K562 (cell line): ENCODE data around the gene SLCO1A2. TPM values are rescaled to one million over a fixed set of nuclear protein-coding genes. Genes with fewer than 3 reads are reported as not detected.

Source experiments
- ATAC-seq: fragments of 200-7000 bp; cut with Tn5 transposase; 3 replicates; pipeline ENCODE4 v1.9.1; 2020; ENCODE audit warnings: moderate library complexity
- BruUV-seq: library from RNA; stranded (reverse); fragments of 400-500 nt; replicated peaks from 2 replicates; lab custom pipeline; 2021; lab: Mats Ljungman, UMichigan
- CTCF ChIA-PET: fragments of 300-600 bp; formaldehyde crosslinking; extraction: SDS; loops from one replicate; lab custom pipeline; 2021; ENCODE audit warnings: low intra/inter-chr PET ratio; lab: Yijun Ruan, JAX
- POLR2A ChIA-PET: fragments of 300-600, 350-650 bp; sonication (Branson Sonifier 250); formaldehyde crosslinking; extraction: SDS; loops from one replicate; lab custom pipeline; 2021; ENCODE audit warnings: antibody characterized with exemption, inconsistent platforms; lab: Yijun Ruan, JAX
- DNase-seq, 4 experiments: peaks; one replicate each; pipeline versions ENCODE4 v3.0.0 to v3.0.0-alpha.2; 2011 to 2018; ENCODE audit warnings: low spot score in 3 of 4, mixed read lengths in 3 of 4; ENCODE audit errors: extremely low read depth in 1 of 4
- FAIRE-seq: peaks from 2 replicates; lab custom pipeline; 2011; peaks lifted over from hg19 to GRCh38; lab: Jason Lieb, UNC
- H2AFZ ChIP-seq: 2 replicates; pipeline ENCODE4 v1.6.0; 2011; ENCODE audit warnings: low read depth, low read length, control low read depth, inconsistent platforms
- H3K27ac ChIP-seq: fragments of 200-600 bp; 3 replicates; pipeline ENCODE4 v1.8.0; 2011; ENCODE audit warnings: low read depth, mild to moderate bottlenecking, control low read depth, inconsistent platforms, low read length, moderate library complexity, mixed read lengths; ENCODE audit errors: extremely low read depth
- H3K27me3 ChIP-seq, 2 experiments: fragments of 300-600 bp in 1 of 2; 2 replicates in 1 of 2; 3 replicates in 1 of 2; pipeline versions ENCODE4 v1.6.0 to v1.8.0; 2011; ENCODE audit warnings: inconsistent platforms in 2 of 2, low read length in 2 of 2, mild to moderate bottlenecking in 1 of 2, mixed read lengths in 1 of 2, moderate library complexity in 1 of 2; ENCODE audit not compliant: control insufficient read depth in 2 of 2, insufficient read depth in 2 of 2
- H3K36me3 ChIP-seq: fragments of 300-600 bp; 3 replicates; pipeline ENCODE4 v1.8.0; 2011; ENCODE audit warnings: mild to moderate bottlenecking, low read length, inconsistent platforms; ENCODE audit not compliant: control insufficient read depth, insufficient read depth
- H3K4me1 ChIP-seq, 2 experiments: fragments of 200-600 bp in 1 of 2; replicated peaks in 1 of 2; 2 replicates in 1 of 2; 3 replicates in 1 of 2; pipeline versions ENCODE4 v1.5.1 to v1.8.0; 2011; ENCODE audit warnings: inconsistent platforms in 2 of 2, low read length in 2 of 2, mild to moderate bottlenecking in 1 of 2, mixed read lengths in 1 of 2, moderate library complexity in 1 of 2; ENCODE audit not compliant: control insufficient read depth in 2 of 2, insufficient read depth in 2 of 2
- H3K4me2 ChIP-seq: 2 replicates; pipeline ENCODE4 v1.6.1; 2011; ENCODE audit warnings: low read length, control low read depth, inconsistent platforms, mixed read lengths; ENCODE audit not compliant: insufficient read depth
- H3K4me3 ChIP-seq: fragments of 200-600 bp; sonication (generic), shearing (Covaris generic); 2 replicates; pipeline ENCODE4 v1.5.1; 2016; ENCODE audit warnings: control low read depth, inconsistent platforms
- H3K79me2 ChIP-seq: fragments of 200-600 bp; 3 replicates; pipeline ENCODE4 v1.8.0; 2011; ENCODE audit warnings: low read length, inconsistent platforms; ENCODE audit not compliant: control insufficient read depth, insufficient read depth
- H3K9ac ChIP-seq, 2 experiments: 2 replicates each; pipeline versions ENCODE4 v1.6.0 to v1.6.1; 2011; ENCODE audit warnings: low read depth in 2 of 2, low read length in 2 of 2, control low read depth in 1 of 2, inconsistent platforms in 1 of 2, mild to moderate bottlenecking in 1 of 2, mixed read lengths in 1 of 2; ENCODE audit not compliant: insufficient read depth in 1 of 2
- H3K9me1 ChIP-seq: one replicate; pipeline ENCODE4 v1.6.0; 2011; ENCODE audit warnings: inconsistent platforms, mild to moderate bottlenecking, low read length, moderate library complexity; ENCODE audit not compliant: control insufficient read depth, insufficient read depth
- H3K9me3 ChIP-seq: replicated peaks from 2 replicates; pipeline ENCODE4 v1.5.1; 2011; ENCODE audit warnings: low read depth, low read length, inconsistent platforms; ENCODE audit not compliant: control insufficient read depth, insufficient read depth
- H4K20me1 ChIP-seq: replicated peaks from 2 replicates; pipeline ENCODE4 v1.6.1; 2011; ENCODE audit warnings: low read length, inconsistent platforms, mixed read lengths; ENCODE audit not compliant: control insufficient read depth, insufficient read depth
- ETV6 ChIP-seq, 3 experiments: fragments of 150-350 bp in 1 of 3; sonication (generic) in 1 of 3; formaldehyde crosslinking in 1 of 3; IDR thresholded peaks; 2 replicates each; pipeline versions ENCODE4 v1.6.1 to v1.8.0; 2014 to 2022; ENCODE audit warnings: borderline replicate concordance in 2 of 3, low read depth in 2 of 3, antibody characterized with exemption in 1 of 3, low read length in 1 of 3, mild to moderate bottlenecking in 1 of 3, missing genetic modification reagents in 1 of 3
- IRF2 ChIP-seq: sonication (generic); formaldehyde crosslinking; IDR thresholded peaks from 2 replicates; pipeline ENCODE4 v1.8.1; 2022; ENCODE audit warnings: mild to moderate bottlenecking, missing genetic modification reagents
- MAFF ChIP-seq: IDR thresholded peaks from 2 replicates; pipeline ENCODE4 v1.6.1; 2012; ENCODE audit warnings: low read length, improper control_type of control experiment
- MAFG ChIP-seq: fragments of 450-650 bp; conservative IDR thresholded peaks from 2 replicates; pipeline ENCODE4 v1.6.1; 2016; ENCODE audit warnings: missing genetic modification characterization, missing compliant biosample characterization
- MAX ChIP-seq: sonication (generic); formaldehyde crosslinking; IDR thresholded peaks from 2 replicates; pipeline ENCODE4 v1.9.0; 2022; ENCODE audit warnings: mild to moderate bottlenecking, missing genetic modification reagents
- ZNF232 ChIP-seq: sonication (generic); formaldehyde crosslinking; IDR thresholded peaks from 2 replicates; pipeline ENCODE4 v1.8.0; 2022; ENCODE audit warnings: mild to moderate bottlenecking, missing genetic modification reagents
- ZNF586 ChIP-seq: fragments of 450-650 bp; formaldehyde crosslinking; conservative IDR thresholded peaks from 2 replicates; pipeline ENCODE4 v1.4.0; 2020; ENCODE audit warnings: mild to moderate bottlenecking, moderate library complexity
- in situ Hi-C: fragments of 300-500 bp; cut with MboI; formaldehyde crosslinking; loops from 4 replicates; pipeline ENCODE4 v1.15.0; 2018; ENCODE audit warnings: inconsistent platforms, mixed read lengths
- intact Hi-C: fragments of 100-400 bp; cut with micrococcal nuclease; formaldehyde crosslinking; loops from 2 replicates; pipeline ENCODE4 v1.14.2; 2022
- polyA plus RNA-seq, 8 experiments: library from polyadenylated mRNA; depleted of rRNA in 4 of 8; stranded (reverse) in 5 of 8; unstranded in 3 of 8; fragments of >200 nt; fragmentation: Nextera tagmentation in 2 of 8; fragmentation: Illumina TruSeq in 1 of 8; extraction: Ambion mirVana in 2 of 8; extraction: Trizol in 1 of 8; gene quantifications; 2 replicates each; pipeline versions ENCODE4 v1.2.1 to v1.2.3, GENCODE V29; 2011 to 2014; ENCODE audit warnings: inconsistent platforms in 1 of 8, missing spikeins in 1 of 8
- total RNA-seq, 7 experiments: library from RNA; depleted of rRNA in 6 of 7; stranded (reverse); fragments of >200 nt in 6 of 7; fragmentation: Illumina TruSeq in 2 of 7; extraction: Trizol in 2 of 7; gene quantifications; 2 replicates each; pipeline versions ENCODE4 v1.2.1 to v1.2.3, GENCODE V29; 2011 to 2021; ENCODE audit warnings: low replicate concordance in 1 of 7

Gene SLCO1A2
- total and polyA plus RNA-seq, 9 of the 15 experiments (the other 6 are each of a cell fraction or from before 2014, with no cell fraction given) = 1.2 to 4.4 (median 2.6) TPM

- Histone ChIP-seq H2AFZ (no peak overlapping the region), H4K20me1 (no peaks in the 10 kb centered on the region), H3K4me1 (no peaks in the 10 kb centered on the region), H3K9ac (no peak overlapping the region), H3K4me2 (no peak overlapping the region), H3K4me3 (no peak overlapping the region), H3K27ac (no peak overlapping the region), H3K9me3 (no peaks in the 10 kb centered on the region), H3K79me2 (no peaks in the 10 kb centered on the region), H3K36me3 (no peaks in the 10 kb centered on the region), H3K9me1 (no peaks in the 10 kb centered on the region), H3K27me3 (no peaks in the 10 kb centered on the region)
- intact Hi-C loops = no loop called here
- ChIA-PET POLR2A (no interaction called here), CTCF (no interaction called here)
- in situ Hi-C loops = no loop called here
- no peak for ATAC-seq
- no TSS peak for BruUV-seq
- DNase-seq = no peak
- FAIRE-seq = no peak
- no peak for TF ChIP-seq ZNF232 (CRISPR knock-in tag)
- TF ChIP-seq ZNF586 (CRISPR knock-in tag) = no peak
- TF ChIP-seq MAFG = 0 out of 2 replicates have a peak, but pooled peaks have one; percentile 11
- TF ChIP-seq ETV6 (IDR thresholded peaks at IDR 0.05; ENCODE audit: borderline replicate concordance in 1 of 2, low read depth in 2 of 2, low read length in 1 of 2) = no peak
- no peak for TF ChIP-seq ETV6 (CRISPR knock-in tag; IDR thresholded peaks at IDR 0.05; ENCODE audit: borderline replicate concordance)
- TF ChIP-seq MAFF = 0 out of 2 replicates have a peak, but pooled peaks have one; percentile 6
- no peak for TF ChIP-seq MAX
- no peak for TF ChIP-seq IRF2 (CRISPR knock-in tag)
Observed at GRCh38 chr12:21264232-21264631, 70.5 kb downstream of the SLCO1A2 start.
